GM12878 (cell line): ENCODE measurements around the gene COL4A2.

Experiments
- ASH2L ChIP-seq: fragments of 300-600, 200-600 bp; sonication (generic); IDR thresholded peaks from 2 replicates; pipeline ENCODE4 v1.6.1; 2017; ENCODE audit warnings: low read depth, mild to moderate bottlenecking, borderline replicate concordance
- BHLHE40 ChIP-seq, 2 experiments: fragments of 450-650 bp in 1 of 2; IDR thresholded peaks; 2 replicates each; pipeline ENCODE4 v1.6.1; 2011 to 2017; ENCODE audit warnings: low read depth in 2 of 2, borderline replicate concordance in 1 of 2, improper control_type of control experiment in 1 of 2, low read length in 1 of 2, mild to moderate bottlenecking in 1 of 2
- CTCF ChIP-seq, 3 experiments: IDR thresholded peaks in 2 of 3; conservative IDR thresholded peaks in 1 of 3; 2 replicates each; pipeline ENCODE4 v1.5.1; 2011; ENCODE audit warnings: low read depth in 3 of 3, low read length in 3 of 3, mild to moderate bottlenecking in 3 of 3, control low read depth in 2 of 3, moderate library complexity in 2 of 3, inconsistent platforms in 1 of 3, mixed read lengths in 1 of 3; ENCODE audit not compliant: control insufficient read depth in 2 of 3, insufficient read depth in 1 of 3; ENCODE audit errors: extremely low read depth in 1 of 3
- GABPA ChIP-seq: IDR thresholded peaks from 2 replicates; pipeline ENCODE4 v1.6.1; 2014; ENCODE audit warnings: antibody characterized with exemption, low read depth, mild to moderate bottlenecking, inconsistent platforms
- HDAC2 ChIP-seq: fragments of 200-600 bp; sonication (generic); IDR thresholded peaks from 2 replicates; pipeline ENCODE4 v1.6.1; 2017
- MTA2 ChIP-seq: fragments of 450-650 bp; IDR thresholded peaks from 2 replicates; pipeline ENCODE4 v1.6.1; 2016; ENCODE audit warnings: low read depth, mild to moderate bottlenecking, moderate library complexity
- NFYA ChIP-seq: IDR thresholded peaks from 2 replicates; pipeline ENCODE4 v1.6.1; 2011; ENCODE audit warnings: low read depth, mild to moderate bottlenecking, low read length, improper control_type of control experiment, borderline replicate concordance
- POLR2A ChIP-seq: IDR thresholded peaks from 2 replicates; pipeline ENCODE4 v1.6.1; 2011; ENCODE audit warnings: low read depth, mild to moderate bottlenecking, low read length
- SREBF2 ChIP-seq: IDR thresholded peaks from 2 replicates; pipeline ENCODE4 v1.6.1; 2012; ENCODE audit warnings: mild to moderate bottlenecking, low read length
- USF2 ChIP-seq: IDR thresholded peaks from 2 replicates; pipeline ENCODE4 v1.6.1; 2011; ENCODE audit warnings: low read depth, low read length, improper control_type of control experiment, borderline replicate concordance
- ZNF274 ChIP-seq: IDR thresholded peaks from one replicate; pipeline ENCODE4 v1.8.0; 2011; ENCODE audit not compliant: insufficient read length, insufficient read depth
- TF ChIP-seq, protein P1 (sequence below): fragments of 450-650 bp; formaldehyde crosslinking; IDR thresholded peaks from 2 replicates; pipeline ENCODE4 v1.5.0; 2022; ENCODE audit warnings: mild to moderate bottlenecking, missing genetic modification characterization
- TF ChIP-seq, protein P2 (sequence below): IDR thresholded peaks from 2 replicates; pipeline ENCODE4 v1.6.1; 2011; ENCODE audit warnings: low read depth, mild to moderate bottlenecking, low read length, moderate library complexity, borderline replicate concordance; ENCODE audit errors: extremely low read depth

DNA sequence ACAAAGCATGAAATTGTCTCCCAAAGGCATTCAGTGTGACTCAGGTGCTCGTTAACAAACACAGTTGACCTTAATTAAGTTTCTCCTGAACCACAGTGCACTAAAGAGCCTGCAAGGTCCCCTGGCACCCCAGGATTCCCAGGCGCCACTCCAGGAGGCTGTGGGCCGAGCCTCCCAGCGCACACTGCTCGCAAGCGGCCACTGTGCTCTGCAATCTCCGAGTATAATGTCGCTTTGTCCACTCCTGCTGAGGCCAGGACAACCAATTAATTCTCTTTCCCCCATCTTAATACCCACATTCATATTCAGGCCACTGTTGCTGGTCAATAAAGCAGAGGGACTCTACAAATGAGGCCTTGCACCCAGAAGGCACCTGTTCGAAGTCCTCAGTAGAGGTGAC, 245.7 kb downstream of the COL4A2 start:
- TF ChIP-seq NFYA, result no peak
- no peak for TF ChIP-seq POLR2A
- TF ChIP-seq, protein P1, sequence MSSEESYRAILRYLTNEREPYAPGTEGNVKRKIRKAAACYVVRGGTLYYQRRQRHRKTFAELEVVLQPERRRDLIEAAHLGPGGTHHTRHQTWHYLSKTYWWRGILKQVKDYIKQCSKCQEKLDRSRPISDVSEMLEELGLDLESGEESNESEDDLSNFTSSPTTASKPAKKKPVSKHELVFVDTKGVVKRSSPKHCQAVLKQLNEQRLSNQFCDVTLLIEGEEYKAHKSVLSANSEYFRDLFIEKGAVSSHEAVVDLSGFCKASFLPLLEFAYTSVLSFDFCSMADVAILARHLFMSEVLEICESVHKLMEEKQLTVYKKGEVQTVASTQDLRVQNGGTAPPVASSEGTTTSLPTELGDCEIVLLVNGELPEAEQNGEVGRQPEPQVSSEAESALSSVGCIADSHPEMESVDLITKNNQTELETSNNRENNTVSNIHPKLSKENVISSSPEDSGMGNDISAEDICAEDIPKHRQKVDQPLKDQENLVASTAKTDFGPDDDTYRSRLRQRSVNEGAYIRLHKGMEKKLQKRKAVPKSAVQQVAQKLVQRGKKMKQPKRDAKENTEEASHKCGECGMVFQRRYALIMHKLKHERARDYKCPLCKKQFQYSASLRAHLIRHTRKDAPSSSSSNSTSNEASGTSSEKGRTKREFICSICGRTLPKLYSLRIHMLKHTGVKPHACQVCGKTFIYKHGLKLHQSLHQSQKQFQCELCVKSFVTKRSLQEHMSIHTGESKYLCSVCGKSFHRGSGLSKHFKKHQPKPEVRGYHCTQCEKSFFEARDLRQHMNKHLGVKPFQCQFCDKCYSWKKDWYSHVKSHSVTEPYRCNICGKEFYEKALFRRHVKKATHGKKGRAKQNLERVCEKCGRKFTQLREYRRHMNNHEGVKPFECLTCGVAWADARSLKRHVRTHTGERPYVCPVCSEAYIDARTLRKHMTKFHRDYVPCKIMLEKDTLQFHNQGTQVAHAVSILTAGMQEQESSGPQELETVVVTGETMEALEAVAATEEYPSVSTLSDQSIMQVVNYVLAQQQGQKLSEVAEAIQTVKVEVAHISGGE (CRISPR knock-in tag), result no peak
- no peak for TF ChIP-seq USF2
- no peak for TF ChIP-seq ASH2L
- no peak for TF ChIP-seq CTCF (IDR thresholded peaks at IDR 0.05 in 2 of 3, conservative IDR thresholded peaks at IDR 0.05 in 1 of 3; ENCODE audit: control insufficient read depth in 2 of 3, extremely low read depth in 1 of 3, insufficient read depth in 1 of 3, low read depth in 3 of 3, low read length in 3 of 3)
- no peak for TF ChIP-seq SREBF2
- no peak for TF ChIP-seq GABPA
- no peak for TF ChIP-seq BHLHE40 (IDR thresholded peaks at IDR 0.05; ENCODE audit: borderline replicate concordance in 1 of 2, low read depth in 2 of 2, low read length in 1 of 2)
- TF ChIP-seq ZNF274, result no peak
- no peak for TF ChIP-seq HDAC2
- TF ChIP-seq, protein P2, sequence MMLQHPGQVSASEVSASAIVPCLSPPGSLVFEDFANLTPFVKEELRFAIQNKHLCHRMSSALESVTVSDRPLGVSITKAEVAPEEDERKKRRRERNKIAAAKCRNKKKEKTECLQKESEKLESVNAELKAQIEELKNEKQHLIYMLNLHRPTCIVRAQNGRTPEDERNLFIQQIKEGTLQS, result no peak
- no peak for TF ChIP-seq MTA2
